ENCODE data around the gene CHDH.

CHDH gene

GRCh38 chr3:53823026-53823955, 22.9 kb downstream of the CHDH start:
- DNase-seq, result no peak

- DNase-seq, result no peak
Measured at GRCh38 chr3:53822331-53822741, 23.9 kb downstream of the CHDH start.

DNA sequence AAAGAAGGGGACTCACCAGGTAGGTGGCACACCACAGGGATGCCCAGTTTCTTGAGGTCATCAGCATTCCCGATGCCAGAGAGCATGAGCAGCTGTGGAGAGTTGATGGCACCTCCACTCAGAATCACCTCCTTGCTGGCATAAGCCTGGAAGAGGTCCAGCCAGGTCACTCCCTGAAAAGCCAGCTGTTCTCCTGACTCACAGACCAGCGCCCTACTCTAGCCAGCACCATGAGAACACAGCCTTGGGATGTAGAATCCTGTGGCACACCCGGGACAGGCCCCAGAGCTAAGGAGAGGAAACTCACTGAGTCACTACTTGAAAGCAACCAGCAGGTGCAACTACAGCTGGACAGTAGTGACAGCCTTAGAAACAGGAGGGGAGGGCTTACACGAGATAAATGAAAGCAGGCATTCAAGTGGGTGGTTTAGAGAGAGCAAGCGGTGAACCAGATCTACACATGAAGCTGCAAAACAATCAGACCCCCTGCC, 24.5 kb downstream of the CHDH start:
- DNase-seq, result no peak

DNA sequence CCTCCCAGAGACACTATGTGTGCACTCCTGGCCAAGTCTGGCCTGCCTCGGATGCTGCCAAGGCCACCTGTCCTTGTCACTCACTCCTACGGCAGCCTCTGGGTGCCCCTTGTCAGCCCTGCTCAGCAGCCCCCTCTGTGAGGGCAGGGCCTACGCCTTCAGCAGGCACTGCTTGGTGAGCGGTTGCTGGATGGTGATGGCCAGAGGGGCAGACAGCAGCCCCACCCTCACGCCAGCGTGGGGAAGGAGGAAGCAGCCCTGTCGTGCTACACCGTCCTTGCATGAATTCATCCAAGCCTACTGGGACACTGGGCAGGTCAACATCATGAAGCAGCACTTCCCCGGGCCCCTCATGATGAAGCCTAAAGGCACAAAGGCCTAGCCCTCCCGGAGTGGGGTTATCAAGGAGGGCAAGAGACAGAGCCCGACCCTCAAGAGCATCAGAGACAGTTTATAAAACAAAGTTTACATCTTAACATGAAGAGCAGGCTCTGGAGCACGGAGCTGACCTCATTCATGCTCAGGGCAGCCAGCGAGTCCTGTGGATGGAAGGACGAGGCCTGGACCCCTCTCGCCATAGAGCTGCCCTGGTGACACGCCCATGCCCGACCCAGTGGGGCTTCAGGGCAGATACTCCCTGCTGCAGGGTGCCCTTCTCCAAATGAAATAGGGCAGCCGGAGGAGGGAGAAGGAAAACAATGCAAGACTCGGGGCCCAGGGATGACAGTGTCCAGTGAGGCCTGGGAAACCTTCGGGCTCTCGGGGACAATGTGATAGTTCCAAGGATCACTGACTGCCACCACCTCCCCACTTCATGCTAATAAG, 25.3 kb downstream of the CHDH start:
- no peak for DNase-seq

- DNase-seq, result no peak
Measured at GRCh38 chr3:53820084-53820483, 26.1 kb downstream of the CHDH start.

DNA sequence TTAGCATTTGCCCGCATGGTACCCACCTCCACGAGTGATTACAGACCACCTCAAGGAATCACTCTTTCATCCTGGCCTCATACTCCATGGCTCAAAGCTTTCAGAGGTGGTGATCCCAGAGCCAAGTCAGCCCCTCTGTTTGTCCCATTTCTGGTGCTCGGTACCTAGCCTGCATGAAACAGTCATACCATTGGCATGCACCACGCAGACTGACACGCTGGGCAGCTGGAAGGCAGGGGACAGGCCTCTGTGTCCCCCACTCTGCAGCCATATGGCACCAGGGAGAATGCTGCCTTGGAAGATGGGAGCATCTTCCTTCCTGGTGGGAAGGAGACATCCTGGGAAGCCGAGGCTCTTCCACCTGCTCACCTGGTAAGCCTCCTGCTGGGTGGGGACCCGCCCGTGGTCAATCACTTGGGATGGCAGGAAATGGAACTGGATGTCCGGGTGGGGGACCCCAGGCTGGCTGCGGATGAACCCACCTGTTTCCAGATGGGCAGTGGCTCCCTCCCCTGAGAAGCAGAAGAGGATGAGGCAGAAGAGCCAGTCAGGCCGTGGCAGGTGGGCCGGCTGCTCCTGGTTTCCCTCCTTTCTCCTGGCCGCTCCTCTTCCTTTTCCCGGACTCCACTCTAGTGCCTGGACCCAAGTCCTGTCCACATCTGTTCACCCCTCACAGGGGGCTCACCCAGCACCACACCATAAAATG, 26.9 kb downstream of the CHDH start:
- no peak for DNase-seq

DNA sequence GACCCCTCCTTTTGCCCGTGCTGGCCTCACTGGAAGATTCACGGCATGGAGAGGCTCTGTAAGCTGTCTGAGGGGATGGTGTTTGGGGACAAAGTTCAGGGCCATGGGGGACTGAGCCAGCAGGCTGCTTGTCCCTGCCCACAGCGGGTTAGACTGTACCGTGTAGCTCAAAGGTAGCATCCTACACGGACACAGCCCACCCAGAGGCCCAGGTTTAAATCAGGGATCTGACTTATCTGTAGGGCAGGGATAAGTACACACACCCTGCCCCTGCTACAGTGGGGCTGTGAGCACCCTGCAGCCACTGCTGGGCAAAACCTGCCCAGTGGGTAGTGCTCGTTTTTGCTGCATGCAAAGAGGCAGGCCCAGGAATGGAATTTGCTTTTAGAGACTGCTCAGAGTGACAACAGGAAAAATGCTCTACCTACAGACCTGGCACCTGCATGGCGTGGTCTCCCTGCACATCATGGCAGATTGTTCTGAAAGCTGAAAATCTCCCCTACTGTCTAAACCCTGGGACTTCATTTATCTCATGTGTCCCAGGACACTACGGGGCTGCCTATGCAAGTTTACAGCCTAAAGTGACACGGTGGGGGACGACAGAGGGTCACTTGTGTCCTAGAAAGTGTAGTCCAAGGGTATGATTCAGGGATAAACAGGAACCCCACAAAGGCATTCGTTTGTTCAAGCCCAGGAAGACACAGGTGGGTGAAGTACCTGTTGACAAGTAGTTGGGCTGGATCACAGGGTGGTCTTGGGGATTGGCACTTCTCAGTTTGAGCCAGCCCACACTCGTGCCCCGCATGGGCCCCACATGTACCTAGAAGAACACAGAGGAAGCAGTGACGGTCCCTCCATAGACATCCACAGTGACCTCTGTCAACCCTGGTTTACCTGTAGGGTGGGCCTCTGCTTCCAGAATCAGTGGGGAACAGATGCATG, 27.7 kb downstream of the CHDH start:
- no peak for DNase-seq

GRCh38 chr3:53817809-53818208, 28.4 kb downstream of the CHDH start:
- DNase-seq, result no peak

DNA sequence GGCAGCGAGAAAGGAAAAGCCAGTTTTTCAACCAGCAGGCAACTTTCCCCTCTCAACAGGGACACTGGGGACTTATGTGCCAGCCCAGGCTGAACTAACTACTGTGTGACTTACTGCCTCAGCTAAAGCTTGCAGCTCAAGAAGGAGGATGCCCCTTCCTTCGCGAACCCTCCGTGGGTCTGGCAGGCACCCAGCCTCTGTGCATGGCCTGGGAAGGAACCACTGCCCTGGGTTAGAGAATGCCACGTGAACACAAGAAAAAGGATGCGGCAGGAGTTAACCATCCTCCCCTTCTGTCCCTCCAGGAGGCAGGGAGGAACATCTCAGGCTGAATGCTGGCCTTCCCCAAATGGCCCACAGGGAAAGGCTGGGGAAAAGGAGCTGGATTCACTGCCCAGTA, 29.0 kb downstream of the CHDH start:
- DNase-seq, result no peak

DNA sequence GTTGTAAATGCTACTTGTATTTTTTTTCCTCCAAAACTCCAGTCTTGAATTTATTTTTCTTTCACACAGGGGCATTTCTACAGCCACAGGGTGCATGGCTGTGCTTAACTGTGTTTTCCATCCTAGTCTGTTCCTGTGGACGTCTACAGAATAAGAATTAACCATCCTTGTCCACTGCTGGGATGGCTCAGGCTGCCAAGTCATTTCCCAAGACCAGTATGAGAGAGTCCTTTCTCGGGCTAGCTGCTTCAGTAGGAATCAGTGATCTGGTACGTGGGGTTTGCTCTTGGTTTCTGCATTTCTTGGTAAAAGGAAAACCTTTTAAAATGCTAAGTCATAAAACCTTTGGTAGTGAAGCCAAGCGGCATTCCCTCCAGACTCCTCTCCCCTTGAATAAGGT, 29.8 kb downstream of the CHDH start:
- DNase-seq, result no peak

DNA sequence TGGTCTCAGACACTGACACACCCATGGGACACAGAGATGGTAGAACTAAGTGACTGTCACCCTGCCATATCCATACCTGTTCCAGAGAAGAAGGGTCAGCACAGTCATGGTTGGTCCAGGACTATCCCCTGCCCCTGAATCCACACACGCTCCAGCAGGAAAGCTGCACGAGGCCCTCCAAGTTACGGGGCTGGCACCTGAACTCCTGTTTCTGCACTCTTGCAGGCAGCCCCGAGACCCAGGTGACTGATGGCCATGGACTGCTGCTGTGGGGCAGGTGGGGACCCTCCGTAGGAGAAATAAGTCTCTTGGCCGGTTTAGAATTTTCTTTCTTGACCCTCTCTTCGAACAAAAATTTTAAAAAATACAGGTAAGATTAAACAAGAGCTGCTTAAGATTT, 30.6 kb downstream of the CHDH start:
- no peak for DNase-seq

GRCh38 chr3:53815067-53815466, 31.2 kb downstream of the CHDH start:
- DNase-seq, result no peak

DNA sequence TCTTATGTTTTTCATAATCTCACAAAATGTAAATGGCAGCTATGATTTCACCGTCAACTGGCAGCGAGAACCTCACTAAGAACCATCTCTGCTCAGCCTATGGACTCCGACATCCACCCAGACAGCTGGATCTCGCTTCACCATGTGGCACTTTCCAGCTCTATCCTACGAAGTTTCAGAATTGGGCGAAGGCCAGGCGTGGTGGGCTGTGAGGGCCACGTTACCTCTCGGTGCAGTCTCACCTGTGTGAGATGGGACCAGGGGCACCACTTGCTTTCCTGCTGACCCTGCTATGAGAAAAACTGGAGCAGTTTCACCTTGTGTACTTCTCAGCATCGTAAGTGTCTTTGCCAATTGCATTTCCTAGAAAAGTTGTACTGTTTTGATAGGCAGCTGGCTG, 32.3 kb downstream of the CHDH start:
- no peak for DNase-seq

DNA sequence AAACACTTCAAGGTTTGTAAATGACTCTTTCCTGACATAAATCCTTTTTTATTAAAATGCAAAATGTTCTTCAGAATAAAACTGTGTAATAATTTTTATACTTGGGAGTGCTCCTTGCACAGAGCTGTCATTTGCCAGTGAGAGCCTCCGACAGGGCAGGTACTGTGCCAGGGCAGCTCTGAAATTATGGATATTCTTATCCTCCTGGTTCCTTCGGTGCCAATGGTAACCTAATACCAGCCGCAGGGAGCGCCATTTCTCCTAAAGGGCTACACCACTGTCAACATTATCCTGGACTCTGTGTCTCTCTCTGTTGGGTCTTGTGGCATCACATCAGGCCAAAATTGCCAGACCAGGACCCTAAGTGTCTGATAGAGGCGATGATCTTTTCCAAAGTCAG, 33.0 kb downstream of the CHDH start:
- DNase-seq, result no peak

- no peak for DNase-seq
Measured at GRCh38 chr3:53812434-53812833, 33.8 kb downstream of the CHDH start.

- DNase-seq, result no peak
Measured at GRCh38 chr3:53811143-53811927, 34.9 kb downstream of the CHDH start.

- DNase-seq, result no peak
Measured at GRCh38 chr3:53809764-53810400, 36.3 kb downstream of the CHDH start.

DNA sequence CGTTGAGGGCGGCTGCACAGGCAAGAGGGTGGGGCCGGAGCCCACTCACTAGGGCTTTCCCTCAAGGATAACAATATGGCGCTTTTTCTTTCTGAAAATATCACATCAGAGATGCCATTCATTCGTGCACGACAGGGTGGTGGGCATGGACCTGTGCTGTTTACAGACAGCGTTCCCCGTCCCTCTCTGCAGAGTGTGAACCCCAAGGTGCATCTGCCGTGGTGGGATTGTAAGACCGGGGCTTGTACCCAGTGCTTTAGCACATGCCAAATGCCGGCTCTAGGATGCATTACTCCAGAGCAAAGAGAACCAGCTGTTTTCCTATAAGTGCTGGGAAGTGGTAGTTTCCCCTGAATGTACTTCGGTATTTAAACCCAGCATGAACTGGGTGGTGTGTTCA, 37.0 kb downstream of the CHDH start:
- DNase-seq, result no peak

DNA sequence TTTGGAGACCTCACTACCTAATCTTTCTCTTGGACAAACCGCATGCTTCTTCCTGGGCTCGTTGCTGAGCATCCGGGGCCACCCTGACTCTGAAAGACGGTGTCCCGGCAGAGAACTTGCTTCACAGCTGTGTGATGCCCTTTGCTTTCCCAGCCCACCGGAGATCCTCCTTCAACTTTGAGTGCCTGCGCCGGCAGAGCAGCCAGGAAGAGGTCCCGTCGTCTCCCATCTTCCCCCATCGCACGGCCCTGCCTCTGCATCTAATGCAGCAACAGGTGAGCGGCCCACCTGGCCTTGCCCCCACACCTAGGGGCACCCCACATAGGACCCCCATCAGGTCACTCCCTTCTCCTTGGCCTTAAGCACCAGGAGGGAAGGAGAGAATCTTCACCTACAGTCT, 37.7 kb downstream of the CHDH start:
- no peak for DNase-seq

GRCh38 chr3:53807117-53807810, 39.0 kb downstream of the CHDH start:
- no peak for DNase-seq
